LoVo (cell line): ENCODE measurements around the gene PAM16.

Experiments
- DNase-seq: peaks from one replicate; pipeline ENCODE4 v3.0.0-alpha.2; 2016; ENCODE audit warnings: low spot score

The PAM16 gene

DNA sequence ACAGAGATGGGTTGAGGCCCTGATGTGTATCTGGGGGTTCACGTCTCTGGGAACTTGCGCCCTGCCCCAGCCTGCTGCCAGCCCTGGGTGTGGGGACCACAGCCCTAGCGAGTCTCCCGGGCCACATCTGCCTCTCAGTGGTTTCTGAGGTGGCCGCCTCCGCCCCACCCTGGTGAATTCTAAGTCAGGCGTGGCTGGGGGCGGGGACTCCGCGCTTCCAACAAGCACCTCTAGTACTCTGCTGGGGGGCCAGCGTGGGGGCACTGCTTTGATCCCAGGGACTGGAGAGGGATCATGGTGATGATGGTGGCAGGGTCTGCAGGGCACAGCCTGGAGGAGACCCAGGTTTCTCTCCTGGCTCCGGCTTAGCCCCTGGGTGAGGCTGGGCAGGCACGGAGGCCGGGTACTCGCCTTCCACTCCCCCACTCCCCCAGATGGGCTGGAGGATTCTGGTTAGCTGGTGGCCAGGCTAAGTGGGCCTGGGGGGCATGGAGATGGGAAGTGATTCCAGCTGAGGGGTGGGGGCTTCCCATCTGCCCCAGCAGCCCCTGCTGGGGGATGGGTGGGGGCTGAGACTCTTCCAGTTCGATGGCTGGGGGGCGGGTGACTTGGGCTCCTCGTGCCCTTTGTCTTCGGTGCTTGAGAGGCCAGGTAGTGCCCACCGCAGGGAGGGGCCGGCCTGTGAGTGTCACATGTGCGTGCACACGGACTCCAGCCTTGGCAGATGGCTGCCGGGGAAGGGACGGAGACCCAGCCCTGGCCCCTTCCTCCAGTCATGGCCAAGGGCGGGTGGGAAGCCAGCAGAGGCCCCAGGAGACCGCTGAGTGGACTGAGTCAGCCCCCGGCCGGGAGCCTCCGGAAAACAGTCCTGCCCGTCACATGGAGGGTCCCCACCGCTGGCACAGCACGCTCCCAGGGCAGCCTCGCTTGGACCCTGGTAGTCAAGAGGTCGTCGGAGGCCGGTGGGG lies 31.4 kb downstream of the PAM16 start:
- no peak for DNase-seq

DNA sequence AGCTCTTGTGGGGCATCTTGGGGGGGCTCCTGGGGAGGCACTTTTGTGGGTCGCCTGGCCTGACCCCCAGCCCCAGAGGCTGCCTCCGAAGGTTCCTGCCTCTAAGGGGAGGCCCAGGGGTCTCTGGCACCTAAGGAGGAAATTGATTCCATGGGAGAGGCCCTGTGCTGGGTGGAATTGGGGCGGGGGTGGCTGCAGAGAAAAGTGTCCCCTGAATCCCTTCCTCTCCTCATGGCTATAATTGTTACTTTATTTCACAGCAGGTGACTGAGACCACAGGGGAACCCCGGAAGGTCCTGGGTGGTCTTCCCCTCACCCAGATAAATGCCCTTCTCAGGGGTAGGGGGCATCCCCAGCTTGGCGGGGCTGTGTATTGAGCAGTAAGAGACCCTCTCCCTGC lies 32.2 kb downstream of the PAM16 start:
- no peak for DNase-seq

GRCh38 chr16:4318451-4318910 lies 32.6 kb downstream of the PAM16 start:
- no peak for DNase-seq

DNA sequence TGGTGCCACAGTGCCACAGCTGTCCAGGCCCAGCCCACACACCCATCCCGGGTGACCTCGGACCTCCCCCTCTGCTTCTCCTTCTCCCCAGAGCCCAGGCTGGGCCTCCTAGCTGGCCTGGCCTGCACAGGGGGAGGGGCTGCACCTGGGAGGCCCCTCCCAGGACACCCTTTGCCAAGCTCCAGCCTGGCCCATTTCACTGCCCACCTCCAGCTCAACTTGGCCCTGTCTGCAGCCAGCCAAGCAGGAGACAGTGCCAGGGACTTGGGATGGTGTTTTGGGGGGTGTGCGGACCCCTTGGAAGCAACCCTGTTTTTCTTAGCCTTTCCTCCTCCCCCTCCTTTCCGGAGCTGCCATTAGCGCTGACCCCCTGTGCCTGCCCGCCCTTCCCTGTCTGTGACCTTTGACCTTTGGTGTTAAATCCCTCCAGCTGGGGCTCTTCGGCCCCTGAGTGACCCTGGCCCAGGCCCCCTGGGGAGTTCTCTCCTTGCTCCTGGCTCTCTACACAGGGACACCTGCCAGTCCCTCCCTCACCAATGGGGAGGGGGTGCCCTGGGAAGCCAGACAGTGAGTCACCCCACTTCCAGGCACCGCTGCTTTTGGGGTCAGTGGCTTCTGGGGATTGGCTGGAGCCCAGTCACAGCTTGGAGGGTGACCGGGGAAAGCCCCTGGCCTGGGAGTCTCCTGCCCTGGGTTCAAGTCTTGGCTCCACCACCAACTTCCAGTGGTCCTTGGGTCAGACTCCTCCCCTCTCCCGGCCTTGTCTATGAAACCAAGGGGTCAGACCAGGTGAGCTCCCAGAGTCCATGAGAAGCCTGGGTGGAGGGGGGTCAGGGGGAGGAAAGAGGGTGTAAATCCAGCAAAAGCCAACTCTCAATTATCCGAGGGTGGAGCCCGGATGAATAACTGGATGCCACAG lies 33.3 kb downstream of the PAM16 start:
- no peak for DNase-seq

DNA sequence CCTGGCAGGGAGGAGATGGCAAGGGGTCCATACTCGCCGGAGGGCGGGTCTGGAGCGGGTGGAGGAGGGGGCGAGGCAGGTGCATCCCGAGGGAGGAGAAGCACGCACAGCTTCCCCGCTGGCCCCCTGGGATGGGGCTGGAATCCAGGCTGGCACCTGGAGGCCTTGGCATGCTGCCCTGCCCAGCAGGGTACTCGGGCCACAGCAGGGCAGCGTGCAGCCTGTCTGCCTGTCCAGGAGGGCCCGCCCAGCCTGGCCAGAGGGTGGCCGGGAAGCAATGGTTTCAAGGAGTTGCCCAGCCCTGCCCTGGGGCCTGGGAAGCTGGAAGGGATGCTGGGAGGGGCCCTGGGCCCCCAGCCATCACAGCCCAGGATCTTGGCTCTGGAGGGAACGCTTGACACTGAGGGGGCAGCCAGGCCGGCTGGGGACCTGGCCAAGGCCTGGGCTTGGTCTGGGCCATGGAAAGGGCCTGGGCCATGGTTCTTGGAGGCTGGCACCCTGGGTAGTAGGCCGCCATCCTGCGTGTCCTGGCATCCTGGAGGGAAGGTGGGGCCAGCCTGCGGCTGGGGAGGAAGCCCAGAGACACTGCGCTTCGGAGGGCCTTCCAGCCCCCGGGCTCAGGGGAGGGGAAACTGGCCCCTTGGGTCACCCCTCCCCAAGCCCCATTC lies 34.1 kb downstream of the PAM16 start:
- DNase-seq = peak; percentile 69

GRCh38 chr16:4316108-4316863 lies 34.8 kb downstream of the PAM16 start:
- DNase-seq = no peak

DNA sequence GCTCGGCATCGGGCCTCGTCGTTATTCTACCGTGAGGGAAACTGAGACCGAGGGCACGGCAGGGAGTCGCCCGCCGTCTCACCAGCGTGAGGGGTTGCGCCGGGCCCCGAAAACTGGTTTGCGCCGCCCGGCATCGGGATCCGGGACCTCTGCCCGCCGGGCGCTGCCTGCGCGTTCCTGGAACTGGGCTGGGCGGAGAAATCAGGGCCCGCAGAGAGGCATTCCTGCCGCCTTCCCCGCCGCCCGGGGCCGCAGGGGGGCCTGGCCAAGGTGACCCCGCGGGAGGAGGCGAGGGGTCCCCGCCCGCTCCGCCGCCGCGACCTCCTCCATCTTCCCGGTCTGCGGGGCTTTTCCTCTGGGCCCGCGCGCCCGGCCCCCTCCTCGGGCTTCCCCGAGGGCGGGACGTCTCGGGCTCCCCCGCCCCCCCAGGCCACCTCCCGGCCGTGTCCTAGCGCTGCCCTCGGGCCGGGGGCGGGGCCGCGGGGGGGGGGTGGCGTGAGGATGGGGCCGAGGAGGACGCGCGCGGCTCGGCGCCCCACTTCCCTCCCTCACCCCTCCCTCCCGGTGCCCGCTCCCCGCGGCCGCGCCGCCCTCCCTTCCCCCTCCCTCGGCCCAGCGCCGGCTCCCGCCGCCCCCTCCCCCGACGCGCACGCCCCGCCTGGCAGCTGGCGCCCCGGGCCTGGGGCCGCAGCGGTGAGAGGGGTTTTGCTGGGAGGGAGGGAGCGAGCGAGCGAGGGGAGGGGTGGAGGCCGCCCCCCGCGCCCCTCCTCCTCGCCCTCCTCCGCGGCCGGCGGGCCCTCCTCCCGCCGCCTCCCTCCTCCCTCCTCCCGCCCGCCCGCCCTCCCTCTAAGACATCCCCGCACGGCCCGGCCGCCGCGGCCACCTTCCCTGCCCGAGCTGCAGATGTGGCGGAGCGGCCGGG lies 35.7 kb downstream of the PAM16 start, which contains the start of gene GLIS2:
TSS of gene GLIS2 (plus strand) at position 882 of the 922 bp plus-strand sequence. CDS start 16,214 bp downstream, outside the sequence.
- DNase-seq = peak; percentile 67

DNA sequence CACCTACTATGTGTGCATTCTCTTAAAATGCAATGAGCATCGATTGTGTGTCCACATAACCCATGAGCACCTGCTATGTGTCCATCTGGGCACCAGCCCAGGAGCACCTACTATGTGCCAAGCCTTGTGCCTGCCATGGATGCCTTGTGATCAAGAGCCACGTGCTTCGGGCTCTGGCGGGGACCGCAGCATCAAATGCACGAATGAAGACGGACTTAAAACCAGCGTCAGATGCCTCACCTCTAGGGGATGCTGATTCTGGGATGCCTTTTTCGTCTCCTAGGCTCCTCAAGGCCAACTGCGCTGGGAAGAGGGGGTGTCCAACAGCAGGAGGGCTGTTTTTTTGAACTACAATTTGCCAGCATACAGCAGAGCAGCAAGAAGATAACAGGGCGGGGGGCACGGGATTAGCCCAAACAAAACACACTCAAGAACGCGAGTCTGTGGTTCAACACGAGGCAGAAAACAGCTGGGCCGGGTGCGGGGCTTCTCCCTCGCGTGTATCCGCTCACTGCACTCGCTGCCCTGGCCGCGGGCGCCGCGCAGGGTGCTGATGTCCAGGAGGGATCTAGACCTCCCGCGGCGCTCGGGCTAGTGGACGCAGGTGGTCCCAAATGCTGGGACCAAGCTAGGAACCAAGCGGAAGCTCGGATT lies 36.5 kb downstream of the PAM16 start:
- DNase-seq = peak; percentile 29

GRCh38 chr16:4313563-4314531 lies 37.3 kb downstream of the PAM16 start:
- peak; percentile 72 for DNase-seq

DNA sequence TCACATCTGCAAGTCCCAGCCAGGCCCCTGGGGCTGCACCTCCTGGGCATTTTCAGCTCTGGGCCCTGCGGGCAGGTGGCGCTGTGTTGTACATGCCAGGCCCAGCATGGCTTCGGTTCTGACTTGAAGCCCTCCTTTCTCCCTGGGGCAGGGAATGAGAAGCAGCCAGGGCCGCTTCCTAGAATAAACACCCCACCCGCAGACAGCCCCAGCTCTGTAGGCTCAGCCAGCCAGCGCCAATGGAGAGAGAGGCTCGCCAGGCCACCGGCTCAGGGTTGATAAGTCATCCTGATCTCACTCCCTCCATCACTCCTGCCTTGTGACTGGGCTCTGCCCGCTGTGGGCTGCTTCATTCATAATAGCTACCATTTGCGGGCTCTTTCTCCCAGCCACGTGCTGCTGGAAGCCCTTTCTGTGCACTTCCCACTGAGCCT lies 41.3 kb downstream of the PAM16 start:
- peak; percentile 17 for DNase-seq

DNA sequence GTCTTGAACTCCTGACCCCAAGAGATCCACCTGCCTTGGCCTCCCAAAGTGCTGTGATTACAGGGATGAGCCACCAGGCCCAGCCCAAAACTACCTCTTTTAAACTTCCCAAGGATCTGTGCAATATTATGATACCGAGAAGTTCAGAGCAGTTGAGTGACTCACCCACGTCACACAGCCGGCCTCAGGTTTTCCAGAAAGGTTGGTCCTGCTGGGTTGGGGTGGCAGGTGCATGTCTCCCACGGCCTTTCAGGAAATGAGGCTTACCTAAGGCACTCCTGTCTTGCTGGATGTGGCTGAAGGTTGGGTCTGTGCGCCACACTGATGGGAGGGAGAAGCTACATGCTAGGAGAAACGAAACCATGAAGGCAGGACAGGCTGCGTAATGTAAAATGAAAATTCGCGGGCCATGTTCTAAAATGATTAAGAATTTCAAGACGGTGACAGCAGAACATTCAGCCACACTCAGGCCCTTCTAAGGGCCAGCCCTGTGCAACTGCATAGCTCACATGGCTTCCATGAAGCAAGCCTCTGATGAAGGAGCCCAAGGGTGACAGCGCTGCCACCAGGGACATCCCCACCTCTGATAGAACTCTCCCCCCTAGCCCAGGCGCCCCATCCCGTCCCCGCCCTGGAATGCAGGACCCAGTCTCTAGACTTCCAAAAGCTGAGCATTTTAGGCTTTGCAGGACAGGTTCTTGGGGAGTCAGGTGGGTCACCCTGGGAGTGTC lies 41.9 kb downstream of the PAM16 start:
- DNase-seq = peak; percentile 12

DNA sequence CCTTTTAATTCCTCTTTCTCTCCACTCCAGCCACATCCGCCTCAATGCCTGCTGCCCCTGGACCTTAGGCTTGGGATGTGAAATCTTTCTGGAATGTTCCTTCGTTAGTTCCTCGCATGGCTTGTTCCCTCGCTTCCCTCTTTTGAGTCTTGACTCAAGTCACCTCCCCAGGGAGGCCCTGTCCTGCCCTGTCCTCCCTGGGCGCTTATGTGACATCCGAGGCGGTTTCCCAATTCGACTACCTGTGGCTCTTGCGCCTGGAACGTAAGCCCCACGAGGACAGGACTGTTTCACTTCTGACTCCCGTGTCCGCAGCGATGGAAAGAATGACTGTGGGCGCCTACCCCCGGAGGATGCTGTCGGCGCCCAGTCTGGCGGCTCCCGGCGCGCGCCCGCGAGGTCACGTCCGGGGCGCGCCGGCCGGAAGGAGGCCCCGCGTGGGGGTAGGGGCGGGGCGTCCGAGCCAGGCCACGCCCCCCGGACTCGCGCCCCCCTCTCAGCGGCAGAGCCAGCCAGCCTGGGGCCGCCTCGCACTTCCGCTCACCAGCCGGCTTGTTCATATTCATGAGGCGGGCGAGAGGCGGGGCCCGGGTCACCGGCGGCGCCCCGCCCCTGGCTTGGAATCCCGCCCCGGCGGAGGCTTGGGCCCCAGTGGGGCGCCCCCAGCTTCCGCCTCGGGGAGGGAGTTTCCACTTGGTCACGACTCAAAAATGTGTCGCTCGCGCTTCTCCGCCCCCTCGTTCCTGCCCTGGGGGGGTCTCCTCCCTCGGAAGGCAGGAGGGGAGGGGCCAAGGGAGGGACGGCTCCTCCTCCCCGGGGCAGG lies 43.7 kb downstream of the PAM16 start:
- DNase-seq = peak; percentile 96

DNA sequence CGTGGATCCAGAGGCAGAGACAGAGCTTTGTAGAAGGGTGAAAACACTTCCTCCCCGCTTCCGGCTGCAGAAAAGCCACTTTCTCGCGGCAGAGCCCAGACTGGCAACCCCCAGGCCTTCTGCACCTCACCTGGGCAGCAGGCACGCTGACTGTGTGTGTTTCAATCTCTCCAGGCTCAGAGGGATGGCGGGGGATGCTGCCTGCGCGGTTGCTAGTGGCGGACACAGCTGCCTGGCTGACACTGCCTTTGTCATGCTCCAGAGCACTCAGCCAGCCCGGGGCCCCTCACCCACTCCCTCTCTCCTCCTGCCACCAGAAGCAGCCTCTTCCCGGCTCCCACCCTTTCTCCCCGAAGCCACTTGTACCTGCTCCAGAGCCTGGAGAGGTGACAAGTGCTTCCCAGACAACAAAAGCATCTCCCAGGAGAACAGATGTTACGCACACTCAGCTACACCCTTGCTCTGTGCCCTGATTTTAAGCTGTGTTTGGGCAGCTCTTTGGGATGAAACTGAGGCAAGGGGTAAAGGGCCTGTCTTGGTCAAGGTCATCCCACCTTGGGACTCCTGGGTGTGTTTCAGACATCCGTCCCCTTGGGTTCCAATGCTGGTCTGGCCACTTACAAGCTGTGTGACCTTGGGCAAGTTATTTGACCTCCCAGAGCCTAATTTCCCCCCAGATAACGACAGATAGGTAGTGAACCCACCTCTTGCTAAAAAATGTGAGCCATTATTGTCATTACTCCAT lies 44.5 kb downstream of the PAM16 start:
- no peak for DNase-seq

- DNase-seq = no peak
Measured at GRCh38 chr16:4303973-4304372, 47.1 kb downstream of the PAM16 start.

- DNase-seq = no peak
Measured at GRCh38 chr16:4301968-4302367, 49.2 kb downstream of the PAM16 start.

- no peak for DNase-seq
Measured at GRCh38 chr16:4301177-4301576, 49.9 kb downstream of the PAM16 start.
